Measurements from ENCODE around the gene IGFBP2. TPM values are rescaled to one million over a fixed set of nuclear protein-coding genes. Genes with fewer than 3 reads are reported as not detected.

IGFBP2 gene
- total and polyA plus RNA-seq, 9 of the 15 experiments (the other 6 are each of a cell fraction or from before 2014, with no cell fraction given): 0.93 TPM; not detected in 8

DNA sequence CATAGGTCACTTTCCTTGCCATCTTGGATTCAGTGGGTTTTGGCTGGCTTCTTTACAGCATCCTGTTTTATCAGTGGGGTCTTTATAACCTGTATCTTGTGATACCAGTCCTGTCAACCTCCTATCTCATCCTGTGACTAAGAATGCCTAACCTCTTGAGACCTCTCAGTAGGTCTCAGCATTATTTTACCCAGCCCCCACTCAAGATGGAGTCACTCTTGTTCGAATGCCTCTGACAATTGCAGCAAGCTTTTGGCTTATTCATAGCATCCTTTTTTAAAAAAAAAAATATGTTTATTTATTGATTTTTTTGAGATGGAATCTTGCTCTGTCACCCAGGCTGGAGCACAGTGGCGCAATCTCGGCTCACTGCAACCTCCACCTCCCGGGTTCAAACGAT, 24.7 kb upstream of the IGFBP2 start (continued):
- TF ChIP-seq, protein P1, sequence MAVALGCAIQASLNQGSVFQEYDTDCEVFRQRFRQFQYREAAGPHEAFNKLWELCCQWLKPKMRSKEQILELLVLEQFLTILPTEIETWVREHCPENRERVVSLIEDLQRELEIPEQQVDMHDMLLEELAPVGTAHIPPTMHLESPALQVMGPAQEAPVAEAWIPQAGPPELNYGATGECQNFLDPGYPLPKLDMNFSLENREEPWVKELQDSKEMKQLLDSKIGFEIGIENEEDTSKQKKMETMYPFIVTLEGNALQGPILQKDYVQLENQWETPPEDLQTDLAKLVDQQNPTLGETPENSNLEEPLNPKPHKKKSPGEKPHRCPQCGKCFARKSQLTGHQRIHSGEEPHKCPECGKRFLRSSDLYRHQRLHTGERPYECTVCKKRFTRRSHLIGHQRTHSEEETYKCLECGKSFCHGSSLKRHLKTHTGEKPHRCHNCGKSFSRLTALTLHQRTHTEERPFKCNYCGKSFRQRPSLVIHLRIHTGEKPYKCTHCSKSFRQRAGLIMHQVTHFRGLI (CRISPR knock-in tag; IDR thresholded peaks at IDR 0.05): 0 out of 2 replicates have a peak, but pooled peaks have one; percentile 41
- no peak for TF ChIP-seq NFIC (IDR thresholded peaks at IDR 0.05)
- peak; percentile 65; the same call in 1 of the 2 replicates for TF ChIP-seq SMAD3 (CRISPR knock-in tag; conservative IDR thresholded peaks at IDR 0.05)
- TF ChIP-seq ZNF175 (CRISPR knock-in tag; IDR thresholded peaks at IDR 0.05; ENCODE audit: low read depth): peak; percentile 53; the same call in 1 of the 2 replicates
- TF ChIP-seq NR4A1 (CRISPR knock-in tag; IDR thresholded peaks at IDR 0.05): no peak
- 0 out of 2 replicates have a peak, but pooled peaks have one; percentile 60 for TF ChIP-seq NR4A1 (tag; IDR thresholded peaks at IDR 0.05)
- peak; percentile 69; the same call in 1 of the 2 replicates for TF ChIP-seq ZNF445 (CRISPR knock-in tag; IDR thresholded peaks at IDR 0.05; ENCODE audit: low read depth)
- no peak for TF ChIP-seq ZNF212 (CRISPR knock-in tag; IDR thresholded peaks at IDR 0.05)
- TF ChIP-seq MAZ (CRISPR knock-in tag; conservative IDR thresholded peaks at IDR 0.05 in 1 of 2, IDR thresholded peaks at IDR 0.05 in 1 of 2): 0 out of 4 replicates have a peak, but pooled peaks of 1 of the 2 experiments have one; percentile 18
- peak; percentile 64 for TF ChIP-seq ZFP1 (CRISPR knock-in tag; IDR thresholded peaks at IDR 0.05)
- TF ChIP-seq TAF1 (IDR thresholded peaks at IDR 0.05; ENCODE audit: control insufficient read depth, extremely low read depth, insufficient read depth, low read length, severe bottlenecking): no peak
- TF ChIP-seq, protein P2, sequence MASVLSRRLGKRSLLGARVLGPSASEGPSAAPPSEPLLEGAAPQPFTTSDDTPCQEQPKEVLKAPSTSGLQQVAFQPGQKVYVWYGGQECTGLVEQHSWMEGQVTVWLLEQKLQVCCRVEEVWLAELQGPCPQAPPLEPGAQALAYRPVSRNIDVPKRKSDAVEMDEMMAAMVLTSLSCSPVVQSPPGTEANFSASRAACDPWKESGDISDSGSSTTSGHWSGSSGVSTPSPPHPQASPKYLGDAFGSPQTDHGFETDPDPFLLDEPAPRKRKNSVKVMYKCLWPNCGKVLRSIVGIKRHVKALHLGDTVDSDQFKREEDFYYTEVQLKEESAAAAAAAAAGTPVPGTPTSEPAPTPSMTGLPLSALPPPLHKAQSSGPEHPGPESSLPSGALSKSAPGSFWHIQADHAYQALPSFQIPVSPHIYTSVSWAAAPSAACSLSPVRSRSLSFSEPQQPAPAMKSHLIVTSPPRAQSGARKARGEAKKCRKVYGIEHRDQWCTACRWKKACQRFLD (CRISPR knock-in tag; IDR thresholded peaks at IDR 0.05): 0 out of 2 replicates have a peak, but pooled peaks have one; percentile 33
- TF ChIP-seq ZNF586 (CRISPR knock-in tag; conservative IDR thresholded peaks at IDR 0.05): 0 out of 2 replicates have a peak, but pooled peaks have one; percentile 30
- TF ChIP-seq, protein P3, sequence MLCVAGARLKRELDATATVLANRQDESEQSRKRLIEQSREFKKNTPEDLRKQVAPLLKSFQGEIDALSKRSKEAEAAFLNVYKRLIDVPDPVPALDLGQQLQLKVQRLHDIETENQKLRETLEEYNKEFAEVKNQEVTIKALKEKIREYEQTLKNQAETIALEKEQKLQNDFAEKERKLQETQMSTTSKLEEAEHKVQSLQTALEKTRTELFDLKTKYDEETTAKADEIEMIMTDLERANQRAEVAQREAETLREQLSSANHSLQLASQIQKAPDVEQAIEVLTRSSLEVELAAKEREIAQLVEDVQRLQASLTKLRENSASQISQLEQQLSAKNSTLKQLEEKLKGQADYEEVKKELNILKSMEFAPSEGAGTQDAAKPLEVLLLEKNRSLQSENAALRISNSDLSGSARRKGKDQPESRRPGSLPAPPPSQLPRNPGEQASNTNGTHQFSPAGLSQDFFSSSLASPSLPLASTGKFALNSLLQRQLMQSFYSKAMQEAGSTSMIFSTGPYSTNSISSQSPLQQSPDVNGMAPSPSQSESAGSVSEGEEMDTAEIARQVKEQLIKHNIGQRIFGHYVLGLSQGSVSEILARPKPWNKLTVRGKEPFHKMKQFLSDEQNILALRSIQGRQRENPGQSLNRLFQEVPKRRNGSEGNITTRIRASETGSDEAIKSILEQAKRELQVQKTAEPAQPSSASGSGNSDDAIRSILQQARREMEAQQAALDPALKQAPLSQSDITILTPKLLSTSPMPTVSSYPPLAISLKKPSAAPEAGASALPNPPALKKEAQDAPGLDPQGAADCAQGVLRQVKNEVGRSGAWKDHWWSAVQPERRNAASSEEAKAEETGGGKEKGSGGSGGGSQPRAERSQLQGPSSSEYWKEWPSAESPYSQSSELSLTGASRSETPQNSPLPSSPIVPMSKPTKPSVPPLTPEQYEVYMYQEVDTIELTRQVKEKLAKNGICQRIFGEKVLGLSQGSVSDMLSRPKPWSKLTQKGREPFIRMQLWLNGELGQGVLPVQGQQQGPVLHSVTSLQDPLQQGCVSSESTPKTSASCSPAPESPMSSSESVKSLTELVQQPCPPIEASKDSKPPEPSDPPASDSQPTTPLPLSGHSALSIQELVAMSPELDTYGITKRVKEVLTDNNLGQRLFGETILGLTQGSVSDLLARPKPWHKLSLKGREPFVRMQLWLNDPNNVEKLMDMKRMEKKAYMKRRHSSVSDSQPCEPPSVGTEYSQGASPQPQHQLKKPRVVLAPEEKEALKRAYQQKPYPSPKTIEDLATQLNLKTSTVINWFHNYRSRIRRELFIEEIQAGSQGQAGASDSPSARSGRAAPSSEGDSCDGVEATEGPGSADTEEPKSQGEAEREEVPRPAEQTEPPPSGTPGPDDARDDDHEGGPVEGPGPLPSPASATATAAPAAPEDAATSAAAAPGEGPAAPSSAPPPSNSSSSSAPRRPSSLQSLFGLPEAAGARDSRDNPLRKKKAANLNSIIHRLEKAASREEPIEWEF (CRISPR knock-in tag; IDR thresholded peaks at IDR 0.05): 0 out of 2 replicates have a peak, but pooled peaks have one; percentile 21
- peak; percentile 72; the same call in 1 of the 2 replicates for TF ChIP-seq ZNF79 (CRISPR knock-in tag; IDR thresholded peaks at IDR 0.05; ENCODE audit: low read depth)
- 0 out of 2 replicates have a peak, but pooled peaks have one; percentile 43 for TF ChIP-seq ZNF134 (CRISPR knock-in tag; conservative IDR thresholded peaks at IDR 0.05)
- TF ChIP-seq ZNF561 (CRISPR knock-in tag; conservative IDR thresholded peaks at IDR 0.05): no peak
- TF ChIP-seq, protein P4, sequence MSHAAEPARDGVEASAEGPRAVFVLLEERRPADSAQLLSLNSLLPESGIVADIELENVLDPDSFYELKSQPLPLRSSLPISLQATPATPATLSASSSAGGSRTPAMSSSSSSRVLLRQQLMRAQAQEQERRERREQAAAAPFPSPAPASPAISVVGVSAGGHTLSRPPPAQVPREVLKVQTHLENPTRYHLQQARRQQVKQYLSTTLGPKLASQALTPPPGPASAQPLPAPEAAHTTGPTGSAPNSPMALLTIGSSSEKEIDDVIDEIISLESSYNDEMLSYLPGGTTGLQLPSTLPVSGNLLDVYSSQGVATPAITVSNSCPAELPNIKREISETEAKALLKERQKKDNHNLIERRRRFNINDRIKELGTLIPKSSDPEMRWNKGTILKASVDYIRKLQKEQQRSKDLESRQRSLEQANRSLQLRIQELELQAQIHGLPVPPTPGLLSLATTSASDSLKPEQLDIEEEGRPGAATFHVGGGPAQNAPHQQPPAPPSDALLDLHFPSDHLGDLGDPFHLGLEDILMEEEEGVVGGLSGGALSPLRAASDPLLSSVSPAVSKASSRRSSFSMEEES (CRISPR knock-in tag; IDR thresholded peaks at IDR 0.05): peak; percentile 4; the same call in 1 of the 2 replicates
